ENCODE measurements around the gene MRPL21.

Gene MRPL21

GRCh38 chr11:68854273-68854958 lies 49.2 kb downstream of the MRPL21 start:
- peaks cover 17% of the 10 kb centered on the region for H3K27me3 ChIP-seq
- DNase-seq, result no peak
- no peaks in the 10 kb centered on the region for H3K4me1 ChIP-seq
- no peaks in the 10 kb centered on the region for H3K9me3 ChIP-seq
- H3K4me3 ChIP-seq (ENCODE audit: low read depth, low read length), result peak overlapping the region; percentile 54
- TF ChIP-seq CTCF (IDR thresholded peaks at IDR 0.05; ENCODE audit: low read depth, low read length), result no peak
- no peaks in the 10 kb centered on the region for H3K36me3 ChIP-seq

- Histone ChIP-seq H3K9me3 (no peaks in the 10 kb centered on the region), H3K36me3 (no peaks in the 10 kb centered on the region), H3K27me3 (peaks cover 17% of the 10 kb centered on the region), H3K4me3 (ENCODE audit: low read depth, low read length) (no peak overlapping the region), H3K4me1 (no peaks in the 10 kb centered on the region)
- no peak for TF ChIP-seq CTCF (IDR thresholded peaks at IDR 0.05; ENCODE audit: low read depth, low read length)
- no peak for DNase-seq
Observed at GRCh38 chr11:68852628-68853027, 51.0 kb downstream of the MRPL21 start.

GRCh38 chr11:68848429-68848828 lies 55.2 kb downstream of the MRPL21 start:
- Histone ChIP-seq H3K36me3 (no peaks in the 10 kb centered on the region), H3K4me3 (ENCODE audit: low read depth, low read length) (no peak overlapping the region), H3K9me3 (no peaks in the 10 kb centered on the region), H3K4me1 (no peaks in the 10 kb centered on the region), H3K27me3 (no peaks in the 10 kb centered on the region)
- TF ChIP-seq CTCF (IDR thresholded peaks at IDR 0.05; ENCODE audit: low read depth, low read length), result no peak
- no peak for DNase-seq

- no peaks in the 10 kb centered on the region for H3K9me3 ChIP-seq
- H3K4me1 ChIP-seq, result no peaks in the 10 kb centered on the region
- H3K27me3 ChIP-seq, result no peaks in the 10 kb centered on the region
- H3K36me3 ChIP-seq, result no peaks in the 10 kb centered on the region
- H3K4me3 ChIP-seq (ENCODE audit: low read depth, low read length), result no peak overlapping the region
- no peak for TF ChIP-seq CTCF (IDR thresholded peaks at IDR 0.05; ENCODE audit: low read depth, low read length)
- DNase-seq, result no peak
Observed at GRCh38 chr11:68847395-68847794, 56.2 kb downstream of the MRPL21 start.

- DNase-seq, result no peak
- no peak for TF ChIP-seq CTCF (IDR thresholded peaks at IDR 0.05; ENCODE audit: low read depth, low read length)
- Histone ChIP-seq H3K27me3 (no peaks in the 10 kb centered on the region), H3K4me3 (ENCODE audit: low read depth, low read length) (no peak overlapping the region), H3K9me3 (no peaks in the 10 kb centered on the region), H3K4me1 (peaks cover 5% of the 10 kb centered on the region), H3K36me3 (no peaks in the 10 kb centered on the region)
Observed at GRCh38 chr11:68845351-68846002, 58.2 kb downstream of the MRPL21 start.

GRCh38 chr11:68844801-68845200 lies 58.8 kb downstream of the MRPL21 start:
- H3K4me1 ChIP-seq, result peaks cover 11% of the 10 kb centered on the region
- H3K4me3 ChIP-seq (ENCODE audit: low read depth, low read length), result no peak overlapping the region
- DNase-seq, result no peak
- no peaks in the 10 kb centered on the region for H3K27me3 ChIP-seq
- no peaks in the 10 kb centered on the region for H3K36me3 ChIP-seq
- H3K9me3 ChIP-seq, result no peaks in the 10 kb centered on the region
- no peak for TF ChIP-seq CTCF (IDR thresholded peaks at IDR 0.05; ENCODE audit: low read depth, low read length)
